ENCODE measurements around the gene C1orf21. TPM values are rescaled to one million over a fixed set of nuclear protein-coding genes. Genes with fewer than 3 reads are reported as not detected.

The C1orf21 gene
- total RNA-seq, 1 donor from 2014 or later, result 43.3 TPM

DNA sequence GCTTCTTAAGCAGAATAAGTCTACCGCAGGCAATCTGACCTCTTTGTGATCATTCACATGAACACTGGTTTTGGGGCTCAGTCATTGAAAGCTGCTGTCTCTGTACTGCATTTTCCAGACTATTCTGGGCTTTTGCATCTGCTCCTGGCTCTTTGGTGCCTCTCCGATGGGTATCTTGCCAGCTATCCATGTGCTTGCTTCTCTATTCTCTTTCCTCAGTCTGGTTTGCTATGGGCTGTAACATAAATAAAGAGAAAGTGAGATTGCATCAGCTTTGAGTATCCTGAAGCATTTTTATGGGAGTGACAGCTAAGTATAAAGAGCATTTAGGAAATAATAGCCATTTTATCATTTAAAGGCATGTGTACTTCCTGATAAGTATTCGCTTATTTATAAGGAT, 70.7 kb downstream of the C1orf21 start:
- Mint-ChIP-seq H3K4me1 (ENCODE audit: low read depth, unreplicated experiment) (peaks cover 4% of the 10 kb centered on the region), H3K36me3 (ENCODE audit: unreplicated experiment) (no peaks in the 10 kb centered on the region), H3K27ac (ENCODE audit: unreplicated experiment) (no peak overlapping the region), H3K4me3 (ENCODE audit: unreplicated experiment) (no peak overlapping the region), H3K9me3 (ENCODE audit: unreplicated experiment) (no peaks in the 10 kb centered on the region), H3K27me3 (ENCODE audit: unreplicated experiment) (peaks cover 2% of the 10 kb centered on the region)
- TF ChIP-seq, protein P1, sequence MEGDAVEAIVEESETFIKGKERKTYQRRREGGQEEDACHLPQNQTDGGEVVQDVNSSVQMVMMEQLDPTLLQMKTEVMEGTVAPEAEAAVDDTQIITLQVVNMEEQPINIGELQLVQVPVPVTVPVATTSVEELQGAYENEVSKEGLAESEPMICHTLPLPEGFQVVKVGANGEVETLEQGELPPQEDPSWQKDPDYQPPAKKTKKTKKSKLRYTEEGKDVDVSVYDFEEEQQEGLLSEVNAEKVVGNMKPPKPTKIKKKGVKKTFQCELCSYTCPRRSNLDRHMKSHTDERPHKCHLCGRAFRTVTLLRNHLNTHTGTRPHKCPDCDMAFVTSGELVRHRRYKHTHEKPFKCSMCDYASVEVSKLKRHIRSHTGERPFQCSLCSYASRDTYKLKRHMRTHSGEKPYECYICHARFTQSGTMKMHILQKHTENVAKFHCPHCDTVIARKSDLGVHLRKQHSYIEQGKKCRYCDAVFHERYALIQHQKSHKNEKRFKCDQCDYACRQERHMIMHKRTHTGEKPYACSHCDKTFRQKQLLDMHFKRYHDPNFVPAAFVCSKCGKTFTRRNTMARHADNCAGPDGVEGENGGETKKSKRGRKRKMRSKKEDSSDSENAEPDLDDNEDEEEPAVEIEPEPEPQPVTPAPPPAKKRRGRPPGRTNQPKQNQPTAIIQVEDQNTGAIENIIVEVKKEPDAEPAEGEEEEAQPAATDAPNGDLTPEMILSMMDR (IDR thresholded peaks at IDR 0.05; ENCODE audit: partially characterized antibody, unreplicated experiment), result no peak
- no peak for DNase-seq

DNA sequence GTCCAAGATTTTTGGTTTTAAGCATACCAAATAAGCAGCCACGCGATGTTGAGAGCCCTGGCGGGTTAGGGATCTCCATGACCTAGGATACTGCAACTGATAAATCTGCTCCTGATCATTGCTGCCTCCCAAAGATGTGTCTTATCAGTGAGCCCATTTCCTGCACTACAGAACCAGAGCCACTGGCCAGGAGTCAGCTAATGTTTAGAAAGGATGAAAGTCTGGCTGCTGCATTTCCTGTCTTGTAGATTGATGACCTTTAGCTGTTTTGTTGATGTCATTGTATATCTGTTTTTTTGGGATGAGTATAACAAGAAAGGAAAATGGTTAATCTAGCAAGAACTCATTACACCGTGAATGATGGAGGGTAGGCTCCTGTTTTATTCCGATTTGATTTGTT, 74.5 kb downstream of the C1orf21 start:
- H3K9me3 Mint-ChIP-seq (ENCODE audit: unreplicated experiment), result no peaks in the 10 kb centered on the region
- H3K36me3 Mint-ChIP-seq (ENCODE audit: unreplicated experiment), result no peaks in the 10 kb centered on the region
- DNase-seq, result no peak
- H3K4me3 Mint-ChIP-seq (ENCODE audit: unreplicated experiment), result no peak overlapping the region
- H3K27me3 Mint-ChIP-seq (ENCODE audit: unreplicated experiment), result peaks cover 2% of the 10 kb centered on the region
- TF ChIP-seq, protein P1 (IDR thresholded peaks at IDR 0.05; ENCODE audit: partially characterized antibody, unreplicated experiment), result no peak
- no peak overlapping the region for H3K27ac Mint-ChIP-seq (ENCODE audit: unreplicated experiment)
- H3K4me1 Mint-ChIP-seq (ENCODE audit: low read depth, unreplicated experiment), result peaks cover 4% of the 10 kb centered on the region

DNA sequence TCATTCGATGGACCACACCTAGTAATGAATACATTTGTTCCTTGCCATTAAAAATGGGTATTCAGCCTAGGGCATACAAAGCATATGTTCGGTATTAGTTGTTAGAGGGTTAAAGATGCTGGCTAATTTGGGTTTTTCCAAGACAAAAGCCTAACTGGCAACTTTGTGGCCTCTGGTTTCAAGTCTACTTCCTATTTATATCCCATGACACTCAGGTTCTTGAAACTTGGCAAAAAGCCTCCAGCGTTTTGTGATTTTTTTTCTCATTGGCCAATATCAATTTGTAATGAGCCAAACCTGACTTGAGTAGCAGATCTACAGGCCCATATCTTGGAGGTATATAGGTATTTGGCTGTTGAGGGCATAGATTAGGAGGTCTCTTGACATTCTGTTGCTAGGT, 75.3 kb downstream of the C1orf21 start:
- H3K9me3 Mint-ChIP-seq (ENCODE audit: unreplicated experiment), result no peaks in the 10 kb centered on the region
- DNase-seq, result no peak
- H3K27me3 Mint-ChIP-seq (ENCODE audit: unreplicated experiment), result peaks cover 2% of the 10 kb centered on the region
- H3K4me3 Mint-ChIP-seq (ENCODE audit: unreplicated experiment), result no peak overlapping the region
- no peaks in the 10 kb centered on the region for H3K36me3 Mint-ChIP-seq (ENCODE audit: unreplicated experiment)
- no peak overlapping the region for H3K27ac Mint-ChIP-seq (ENCODE audit: unreplicated experiment)
- TF ChIP-seq, protein P1 (IDR thresholded peaks at IDR 0.05; ENCODE audit: partially characterized antibody, unreplicated experiment), result no peak
- peaks cover 4% of the 10 kb centered on the region for H3K4me1 Mint-ChIP-seq (ENCODE audit: low read depth, unreplicated experiment)

DNA sequence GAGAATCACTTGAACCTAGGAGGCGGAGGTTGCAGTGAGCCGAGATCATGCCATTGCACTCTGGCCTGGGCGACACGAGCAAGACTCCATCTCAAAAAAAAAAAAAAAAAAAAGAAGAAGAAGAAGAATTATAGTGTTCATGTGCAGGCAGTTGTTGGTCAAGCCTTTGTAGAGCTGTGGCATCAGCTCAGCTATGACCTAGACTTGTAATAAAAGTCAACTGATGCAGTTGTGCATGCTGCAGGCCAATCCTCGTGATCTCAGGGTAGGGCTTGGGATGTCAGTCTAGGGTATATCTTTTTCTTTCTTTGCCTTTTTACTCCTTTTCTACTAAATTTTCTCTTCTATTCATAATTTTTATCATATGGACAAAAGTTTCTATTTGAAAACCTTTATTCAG, 76.2 kb downstream of the C1orf21 start:
- no peaks in the 10 kb centered on the region for H3K36me3 Mint-ChIP-seq (ENCODE audit: unreplicated experiment)

DNA sequence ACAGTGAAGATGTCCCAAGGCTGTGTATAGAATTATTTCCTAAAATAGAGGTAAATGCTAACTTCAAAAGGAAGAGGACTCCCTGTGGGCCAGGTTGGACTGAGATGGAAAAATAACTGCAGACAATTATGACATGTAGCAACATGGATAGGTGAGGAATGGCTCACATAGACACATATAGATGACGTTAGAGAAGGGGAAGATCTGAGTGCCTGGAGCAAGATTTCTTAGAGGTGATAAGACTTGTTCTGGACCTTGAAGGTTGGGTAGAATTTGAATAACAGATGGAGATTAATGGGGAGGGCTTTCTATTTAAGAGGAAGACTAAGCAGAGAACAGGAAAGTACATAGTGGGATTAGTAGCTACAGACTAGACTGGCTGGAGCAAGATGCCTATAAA, 76.9 kb downstream of the C1orf21 start:
- Mint-ChIP-seq H3K27me3 (ENCODE audit: unreplicated experiment) (peaks cover 2% of the 10 kb centered on the region), H3K9me3 (ENCODE audit: unreplicated experiment) (no peaks in the 10 kb centered on the region), H3K36me3 (ENCODE audit: unreplicated experiment) (no peaks in the 10 kb centered on the region), H3K27ac (ENCODE audit: unreplicated experiment) (no peak overlapping the region), H3K4me3 (ENCODE audit: unreplicated experiment) (no peak overlapping the region), H3K4me1 (ENCODE audit: low read depth, unreplicated experiment) (peaks cover 9% of the 10 kb centered on the region)
- TF ChIP-seq, protein P1 (IDR thresholded peaks at IDR 0.05; ENCODE audit: partially characterized antibody, unreplicated experiment), result no peak
- no peak for DNase-seq

More for the DNA sequence above, 76.2 kb downstream of the C1orf21 start:
- Mint-ChIP-seq H3K27ac (ENCODE audit: unreplicated experiment) (no peak overlapping the region), H3K9me3 (ENCODE audit: unreplicated experiment) (no peaks in the 10 kb centered on the region), H3K27me3 (ENCODE audit: unreplicated experiment) (peaks cover 2% of the 10 kb centered on the region), H3K4me1 (ENCODE audit: low read depth, unreplicated experiment) (peaks cover 9% of the 10 kb centered on the region), H3K4me3 (ENCODE audit: unreplicated experiment) (no peak overlapping the region)
- DNase-seq, result no peak
- TF ChIP-seq, protein P1 (IDR thresholded peaks at IDR 0.05; ENCODE audit: partially characterized antibody, unreplicated experiment), result no peak

Measured in glutamatergic neuron (in vitro differentiated cells).